ENCODE data around the gene TTC3.

- TF ChIP-seq CTCF (IDR thresholded peaks at IDR 0.05; ENCODE audit: low read length) (no peak), EZH2phosphoT487 (IDR thresholded peaks at IDR 0.05; ENCODE audit: low read length) (no peak)
These were observed 178.2 kb downstream of the TTC3 start for GRCh38 chr21:37251294-37251634.

Data from MM.1S (cell line).